Occipital lobe (tissue), 2 donors: ENCODE data around the gene ST8SIA2. TPM values are rescaled to one million over a fixed set of nuclear protein-coding genes. Genes with fewer than 3 reads are reported as not detected.
"Not testable (repeated sequence)": the region's sequence is repeated elsewhere in the genome, so short reads cannot be mapped to it uniquely, and the experiment has no call there.

ENCODE experiments used
- DNase-seq: peaks from one replicate; lab custom pipeline; 2025; lab: John Stamatoyannopoulos, UW
- total RNA-seq: library from RNA; depleted of rRNA; stranded (reverse); fragments of >200 nt; gene quantifications from one replicate; pipeline ENCODE4 v1.2.3, GENCODE V29; 2014

ST8SIA2 gene
- total RNA-seq, 1 donor from 2014 or later: 81.6 TPM

DNA sequence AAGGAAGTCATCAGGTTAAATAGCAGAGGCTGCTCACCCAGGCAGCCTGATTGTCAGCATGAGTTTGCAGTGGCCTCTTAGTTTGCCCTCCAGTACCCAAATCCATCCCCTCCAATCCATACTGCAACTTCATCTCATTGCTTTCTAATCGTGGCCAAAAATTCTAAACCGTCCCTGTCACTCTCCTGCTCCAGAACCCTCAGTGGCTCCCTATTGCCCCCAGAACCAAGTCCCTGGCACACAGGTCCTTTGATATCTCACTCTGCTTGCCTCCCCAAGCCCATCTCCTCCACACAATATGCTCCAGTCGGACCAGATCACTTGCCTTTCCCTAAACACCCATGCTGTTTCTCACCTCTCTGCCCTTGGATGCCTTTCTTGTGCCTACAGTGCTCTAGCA is 49.7 kb downstream of the ST8SIA2 start:
- DNase-seq: no peak

DNA sequence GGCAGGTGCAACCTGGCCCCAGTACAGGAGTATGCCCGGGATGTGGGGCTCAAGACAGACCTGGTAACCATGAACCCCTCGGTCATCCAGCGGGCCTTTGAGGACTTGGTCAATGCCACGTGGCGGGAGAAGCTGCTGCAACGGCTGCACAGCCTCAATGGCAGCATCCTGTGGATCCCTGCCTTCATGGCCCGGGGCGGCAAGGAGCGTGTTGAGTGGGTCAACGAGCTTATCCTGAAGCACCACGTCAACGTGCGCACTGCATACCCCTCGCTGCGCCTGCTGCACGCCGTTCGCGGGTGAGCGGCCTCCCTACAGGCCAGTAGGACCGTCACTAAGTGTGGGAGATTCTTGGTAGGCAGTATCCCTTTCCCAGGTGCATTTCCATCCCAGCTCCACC is 51.0 kb downstream of the ST8SIA2 start:
- DNase-seq: no peak

DNA sequence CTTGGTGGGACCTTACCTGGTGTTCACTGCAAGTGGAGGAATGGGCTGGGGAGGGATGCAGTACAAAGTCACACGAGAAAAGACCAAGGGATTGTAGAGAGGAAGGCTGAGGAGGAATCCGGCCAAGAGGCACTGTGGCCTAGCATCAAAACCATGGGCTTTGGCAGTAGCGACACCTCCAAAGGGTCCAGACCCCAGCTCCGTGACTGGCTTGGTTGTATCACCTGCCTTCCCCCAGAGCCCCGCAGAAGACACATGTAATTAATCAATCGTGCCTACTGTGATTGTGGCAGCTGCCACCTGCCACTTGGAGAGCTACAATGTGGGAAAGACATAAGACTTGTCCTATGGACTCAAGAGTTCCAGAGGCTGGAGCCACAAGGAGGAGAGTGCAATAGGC is 54.7 kb downstream of the ST8SIA2 start:
- no peak for DNase-seq

DNA sequence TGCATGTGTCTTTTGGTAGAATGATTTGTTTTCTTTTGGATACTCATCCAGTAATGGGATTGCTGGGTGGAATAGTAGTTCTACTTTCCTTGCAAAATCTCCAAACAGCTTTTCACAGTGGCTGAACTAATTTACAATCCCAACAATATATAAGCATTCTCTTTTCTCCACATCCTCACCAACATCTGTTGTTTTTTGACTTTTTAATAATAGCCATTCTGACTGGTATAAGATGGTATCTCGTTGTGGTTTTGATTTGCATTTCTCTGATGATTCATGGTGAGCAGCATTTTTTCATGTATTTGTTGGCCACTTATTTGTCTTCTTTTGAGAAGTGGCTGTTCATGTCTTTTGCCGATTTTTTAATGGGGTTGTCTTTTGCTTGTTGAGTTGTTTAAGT is 55.8 kb downstream of the ST8SIA2 start:
- DNase-seq: no peak

DNA sequence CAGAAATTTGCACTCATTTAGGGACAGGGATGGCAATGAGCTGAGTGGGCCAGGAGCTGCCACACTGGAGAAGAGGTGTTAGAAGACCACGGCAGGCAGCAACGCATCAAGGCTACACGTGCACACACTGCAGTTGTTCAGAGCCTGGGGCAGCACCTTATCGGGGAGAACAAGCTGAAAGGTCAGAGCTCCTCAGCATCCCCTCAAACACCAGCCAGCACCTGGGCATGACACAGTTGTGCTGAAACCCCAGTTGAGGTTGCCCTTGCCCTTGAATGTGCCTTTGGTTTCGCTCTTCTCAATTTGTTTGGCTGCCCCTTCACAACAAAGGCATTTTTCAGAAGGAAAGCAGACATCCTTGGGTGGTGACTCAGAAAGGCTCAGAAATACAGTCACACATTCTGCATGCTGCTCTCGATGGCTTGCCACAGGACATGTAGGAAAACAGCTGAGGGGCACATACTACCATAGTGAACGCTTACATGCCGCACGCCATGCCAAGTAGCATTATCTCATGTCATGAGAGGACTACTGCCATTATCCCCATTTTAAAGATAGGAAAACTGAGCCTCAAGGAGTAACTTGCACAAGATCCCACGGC is 57.6 kb downstream of the ST8SIA2 start:
- DNase-seq: no peak

DNA sequence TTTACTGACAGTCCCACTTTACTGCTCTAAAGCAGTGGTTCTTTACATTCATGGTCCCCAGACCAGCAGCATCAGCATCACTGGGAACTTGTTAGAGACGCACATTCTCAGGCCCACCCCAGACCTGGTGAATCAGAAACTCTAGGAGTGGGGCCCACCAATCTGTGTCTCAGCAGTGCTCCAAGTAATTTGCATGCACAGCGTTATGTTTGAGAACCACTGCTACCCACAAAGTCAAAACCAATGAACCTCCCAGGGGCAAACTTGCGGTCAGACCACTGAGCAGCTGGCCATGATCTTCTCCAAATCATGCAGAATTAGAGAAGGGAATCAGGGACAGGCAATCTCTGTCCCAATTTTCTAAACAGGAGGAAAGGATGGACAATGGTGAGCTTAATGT is 58.5 kb downstream of the ST8SIA2 start:
- DNase-seq: no peak

DNA sequence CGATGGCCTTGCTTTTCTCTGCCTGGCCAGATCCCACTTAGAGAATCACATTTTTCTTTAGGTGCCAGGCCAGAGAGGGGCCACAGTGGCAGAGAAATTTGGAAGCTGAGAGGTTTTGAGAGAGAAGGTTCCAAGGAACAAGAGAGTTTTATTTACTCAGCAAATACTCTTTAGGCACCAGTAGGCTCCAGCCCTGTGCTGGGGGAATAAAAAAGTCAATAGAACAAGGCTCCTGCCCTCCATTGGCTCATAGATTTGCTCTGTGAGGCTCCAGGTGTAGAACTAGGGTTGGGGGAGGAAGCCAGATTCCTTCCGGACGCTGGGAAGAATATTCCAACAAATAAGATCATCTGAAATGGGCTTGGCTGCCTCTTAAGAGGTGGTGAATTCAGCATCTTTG is 59.9 kb downstream of the ST8SIA2 start:
- DNase-seq: no peak

DNA sequence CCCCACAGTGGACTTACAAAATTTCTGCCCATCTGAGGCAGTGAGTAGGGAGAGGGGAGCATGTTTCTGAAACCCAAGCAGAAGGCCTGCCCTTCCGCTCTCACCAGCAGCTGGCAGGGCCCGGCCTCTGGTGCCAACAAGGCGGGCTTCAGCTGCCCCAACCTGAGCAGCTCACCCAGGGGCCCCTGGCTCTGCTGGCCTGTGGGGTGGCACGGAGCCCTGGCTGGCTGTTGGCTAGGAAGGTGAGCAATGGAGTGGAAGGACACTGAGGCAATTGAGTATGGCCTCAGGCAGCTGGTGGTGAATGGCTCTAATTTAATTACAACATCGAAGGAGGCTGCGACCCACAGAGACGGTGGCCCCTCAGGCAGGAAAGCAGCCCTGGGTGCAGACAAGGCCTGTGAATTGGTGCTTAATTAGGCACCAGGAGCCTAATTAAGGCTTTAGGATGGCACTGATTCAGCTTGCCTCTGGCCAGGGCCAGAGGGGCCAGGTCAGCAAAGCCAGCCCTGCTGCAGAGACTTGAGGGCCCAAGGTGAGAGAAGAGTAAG is 60.9 kb downstream of the ST8SIA2 start:
- no peak for DNase-seq

DNA sequence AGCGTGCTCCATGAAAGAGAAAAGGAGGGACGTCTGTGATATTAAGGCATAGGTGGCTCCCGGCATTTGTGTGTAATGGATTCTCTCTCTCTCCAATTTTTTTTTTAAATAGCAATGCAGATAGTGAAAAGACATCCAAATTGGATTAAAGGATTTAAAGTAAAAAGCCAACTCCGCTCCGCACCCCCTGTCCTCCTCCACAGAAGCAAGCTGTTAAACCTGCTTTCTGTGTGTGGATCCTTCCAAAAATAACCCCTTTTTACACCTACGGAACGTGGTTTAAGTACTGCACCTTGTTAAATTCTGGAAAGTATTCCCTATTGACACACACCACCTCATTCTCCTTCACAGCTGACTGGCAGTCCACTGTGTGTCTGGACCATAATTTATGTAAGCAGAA is 61.6 kb downstream of the ST8SIA2 start:
- no peak for DNase-seq

DNA sequence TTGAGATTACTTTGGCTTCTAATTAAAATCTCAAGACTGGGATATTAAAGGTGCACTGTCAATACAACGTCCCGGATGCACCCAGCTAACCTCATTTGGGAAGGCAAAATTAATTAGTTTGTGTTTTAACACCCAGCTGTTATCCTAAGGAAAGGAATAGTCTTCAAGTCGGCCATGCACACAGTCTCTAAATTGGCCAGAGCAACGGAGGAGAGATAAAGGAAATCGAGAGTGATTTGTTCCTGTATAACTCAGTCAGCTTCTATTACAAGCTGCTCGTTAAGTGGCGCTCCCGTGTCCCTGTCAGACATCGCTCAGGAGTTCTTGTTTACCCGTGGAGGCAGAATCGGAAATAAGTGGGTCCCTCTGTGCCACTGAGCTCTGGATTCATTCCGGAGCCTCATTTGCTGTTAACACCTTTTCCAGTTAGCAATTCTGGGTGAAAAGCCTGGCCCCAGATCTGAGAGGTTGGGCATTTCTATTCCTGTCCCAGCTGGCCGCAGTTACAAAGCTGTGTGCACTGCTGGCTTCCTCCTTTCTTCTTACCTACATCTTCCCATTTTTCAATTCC is 63.9 kb downstream of the ST8SIA2 start:
- no peak for DNase-seq

DNA sequence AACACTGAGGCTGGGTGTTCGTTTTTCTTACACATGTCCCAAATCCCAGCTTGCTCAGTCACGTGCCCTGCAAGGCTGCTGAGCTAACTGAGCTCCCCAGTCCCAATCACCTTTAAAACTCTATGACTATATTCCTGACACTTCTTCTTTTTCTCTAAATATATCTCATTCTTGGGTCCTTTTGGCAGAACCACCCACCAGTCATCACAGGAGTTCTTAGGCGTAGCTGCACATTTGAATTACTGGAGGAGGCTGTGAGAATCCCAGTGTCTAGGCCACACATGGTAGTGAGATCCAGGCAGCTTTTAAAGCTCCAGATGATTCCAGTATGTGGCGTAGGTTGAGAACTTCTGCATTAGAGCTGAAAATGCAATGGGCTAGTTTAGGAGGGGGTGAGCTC is 66.3 kb downstream of the ST8SIA2 start:
- DNase-seq: no peak

DNA sequence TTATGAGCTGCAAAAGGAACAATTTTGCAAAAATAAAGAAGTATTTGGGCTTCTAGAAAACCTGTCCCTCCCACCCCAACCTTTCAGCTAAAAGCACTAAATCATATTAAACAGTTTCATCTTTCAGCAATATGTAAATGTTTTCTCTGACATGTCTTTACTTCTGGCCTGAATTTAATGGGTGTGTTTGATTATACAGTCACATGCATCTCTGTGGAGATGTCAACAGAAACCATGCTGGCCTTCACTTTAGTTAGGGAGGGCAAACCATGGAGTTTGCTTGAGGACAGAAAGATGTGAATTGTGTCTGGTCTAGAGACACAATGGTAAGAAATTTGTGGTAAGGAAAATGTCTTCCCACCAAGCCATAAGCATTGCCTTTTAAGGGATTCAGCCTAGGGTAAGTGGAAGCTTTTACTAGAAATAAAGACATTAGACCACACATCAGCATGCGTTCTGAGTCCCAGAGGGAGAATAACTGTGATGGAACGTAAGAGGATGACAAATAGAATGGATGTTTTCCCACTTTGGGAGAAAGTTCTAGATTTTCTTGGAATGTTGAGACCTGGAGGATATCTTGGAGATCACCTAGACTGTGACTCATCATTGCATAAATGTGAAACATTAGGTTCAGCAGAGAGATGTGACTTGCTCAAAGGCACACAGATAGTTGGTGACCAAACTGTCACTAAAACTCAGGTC is 68.9 kb downstream of the ST8SIA2 start:
- no peak for DNase-seq

DNA sequence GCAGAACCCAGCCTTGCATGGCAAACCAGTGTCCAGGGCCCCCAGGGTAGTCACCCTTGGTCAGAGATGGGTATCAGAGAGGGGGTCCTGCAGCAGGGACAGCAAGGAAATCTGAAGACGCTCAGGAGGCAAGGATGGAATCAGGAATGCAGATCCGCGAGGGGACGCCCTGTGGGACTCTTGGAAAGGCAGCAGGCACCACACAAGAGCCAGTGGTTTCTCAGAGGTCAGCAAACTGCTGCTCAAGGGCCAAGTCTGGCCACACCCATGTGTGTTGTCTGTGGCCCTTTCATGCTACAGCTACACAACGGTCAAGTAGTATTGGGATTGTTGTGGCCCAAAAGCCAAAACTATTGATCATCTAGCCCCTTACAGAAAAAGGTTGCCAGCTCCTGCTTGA is 69.7 kb downstream of the ST8SIA2 start:
- no peak for DNase-seq

DNA sequence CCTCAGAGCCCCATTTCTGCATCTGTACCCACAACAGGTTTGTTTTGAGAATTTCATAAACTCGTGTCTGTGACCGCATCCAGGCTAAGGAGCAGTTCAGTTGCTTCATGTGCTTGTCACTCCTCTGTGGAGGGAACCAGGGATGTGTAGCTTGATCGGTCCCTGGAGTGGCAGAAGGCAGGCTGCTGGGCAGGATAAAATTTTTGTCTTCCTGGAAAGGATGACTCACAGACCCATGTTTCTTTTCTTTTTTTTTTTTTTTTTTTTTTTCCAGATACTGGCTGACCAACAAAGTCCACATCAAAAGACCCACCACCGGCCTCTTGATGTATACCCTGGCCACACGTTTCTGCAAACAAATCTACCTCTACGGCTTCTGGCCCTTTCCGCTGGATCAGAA is 70.1 kb downstream of the ST8SIA2 start:
- DNase-seq: no peak

DNA sequence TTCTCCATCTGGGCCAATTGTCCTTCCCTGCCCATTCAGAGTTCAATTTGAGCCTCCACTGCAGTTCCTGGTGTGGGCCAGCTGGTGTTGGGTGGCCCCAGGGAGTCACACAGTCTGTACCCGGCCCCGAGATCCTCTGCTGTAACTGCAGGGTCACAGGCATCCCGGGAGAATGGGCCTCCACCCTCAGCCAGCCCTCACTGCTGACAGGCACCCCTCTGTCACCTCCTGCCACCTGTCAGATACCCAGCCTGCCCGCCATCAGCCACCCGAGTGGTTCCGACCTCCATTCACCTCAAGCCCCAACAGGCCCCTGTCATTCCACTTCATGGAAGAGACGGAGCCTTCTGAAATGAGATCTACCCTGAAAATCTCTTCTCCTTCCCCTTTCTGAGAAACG is 73.2 kb downstream of the ST8SIA2 start:
- no peak for DNase-seq

DNA sequence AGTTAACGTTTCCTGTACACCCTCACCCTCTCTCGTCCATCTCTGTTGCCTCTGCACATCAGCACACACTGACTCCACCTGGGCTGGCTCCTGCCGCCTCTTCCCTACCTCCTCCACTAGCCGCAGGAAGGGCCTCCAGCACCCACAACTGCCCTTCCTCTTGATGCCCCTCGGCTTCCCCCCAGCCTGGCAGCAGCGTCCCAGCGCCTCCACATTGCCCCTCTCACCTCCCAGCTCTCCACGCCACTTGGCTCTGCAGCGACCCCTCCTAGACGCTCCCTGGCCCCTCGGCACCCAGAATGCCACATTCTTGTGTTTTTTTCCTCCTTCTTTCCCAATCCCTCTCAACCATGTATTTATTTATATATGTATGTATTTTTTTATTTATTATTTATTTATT is 73.6 kb downstream of the ST8SIA2 start:
- DNase-seq: no peak

DNA sequence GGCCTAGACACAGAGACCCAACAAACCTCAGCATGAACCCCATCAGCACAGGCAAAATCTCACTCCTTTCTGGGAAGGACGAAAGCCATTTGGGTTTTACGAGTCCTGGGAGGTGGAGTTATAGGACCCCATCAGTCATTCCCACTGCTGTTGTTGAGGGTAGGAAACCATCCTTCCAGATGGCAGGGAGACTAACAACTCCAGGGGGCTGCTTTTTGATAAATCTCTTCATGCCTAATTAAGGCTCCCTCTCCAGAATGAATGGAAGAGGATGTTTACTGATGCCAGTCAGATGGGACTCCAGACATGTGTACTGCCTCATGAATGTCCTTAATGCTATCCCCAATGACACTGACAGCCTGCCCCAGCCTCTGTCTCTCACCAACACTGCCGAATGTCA is 75.3 kb downstream of the ST8SIA2 start:
- DNase-seq: no peak

DNA sequence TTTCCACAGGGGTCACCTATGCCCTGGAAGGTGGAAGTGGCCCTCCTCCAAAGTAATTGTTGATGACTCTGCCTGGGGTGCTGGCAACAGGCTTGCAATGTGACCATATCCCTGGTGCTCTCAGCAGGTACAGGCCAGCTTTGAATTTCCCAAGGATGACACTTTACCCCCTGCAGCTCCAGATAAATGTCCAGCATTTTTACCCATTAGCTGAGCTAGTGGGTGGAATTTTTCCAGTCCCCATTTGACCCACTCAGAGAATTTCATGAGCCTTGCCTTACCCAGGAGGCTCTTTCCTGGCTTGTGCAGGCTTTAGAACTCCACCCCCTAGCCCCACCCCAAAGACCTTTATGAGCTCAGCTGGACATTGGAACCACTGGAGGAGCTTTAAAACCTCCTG is 77.6 kb downstream of the ST8SIA2 start:
- DNase-seq: no peak

DNA sequence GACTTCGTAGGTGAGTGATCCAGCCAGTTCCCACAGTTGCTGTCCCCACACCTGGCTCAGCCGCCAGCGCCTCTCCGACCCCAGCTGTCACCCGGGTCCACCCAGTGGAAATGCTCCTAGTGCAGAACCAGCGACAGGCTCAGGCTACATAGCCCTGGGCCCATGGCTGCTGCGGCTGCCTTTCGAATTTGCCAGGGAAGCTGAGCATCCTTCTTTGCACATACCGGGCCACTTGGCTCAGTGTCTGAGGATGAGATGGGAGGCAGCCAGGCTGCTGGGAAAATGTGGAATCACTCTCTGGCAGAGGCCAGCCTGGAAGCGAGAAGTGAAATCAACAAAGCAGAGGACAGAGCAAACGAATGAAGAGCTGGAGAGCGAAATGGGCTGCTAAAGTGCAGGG is 80.1 kb downstream of the ST8SIA2 start:
- peak; percentile 7 for DNase-seq

DNA sequence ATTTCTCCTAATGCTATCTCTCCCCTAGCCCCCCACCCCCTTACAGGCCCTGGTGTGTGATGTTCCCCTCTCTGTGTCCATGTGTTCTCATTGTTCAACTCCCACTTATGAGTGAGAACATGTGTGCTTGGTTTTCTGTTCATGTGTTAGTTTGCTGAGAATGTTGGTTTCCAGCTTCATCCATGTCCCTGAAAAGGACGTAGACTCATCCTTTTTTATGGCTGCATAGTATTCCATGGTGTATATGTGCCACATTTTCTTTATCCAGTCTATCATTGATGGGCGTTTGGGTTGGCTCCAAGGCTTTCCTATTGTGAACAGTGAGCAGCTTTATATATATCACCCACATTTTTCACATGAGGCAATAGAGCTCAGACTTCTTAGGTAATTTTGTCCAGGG is 86.0 kb downstream of the ST8SIA2 start:
- DNase-seq: not testable (repeated sequence)

DNA sequence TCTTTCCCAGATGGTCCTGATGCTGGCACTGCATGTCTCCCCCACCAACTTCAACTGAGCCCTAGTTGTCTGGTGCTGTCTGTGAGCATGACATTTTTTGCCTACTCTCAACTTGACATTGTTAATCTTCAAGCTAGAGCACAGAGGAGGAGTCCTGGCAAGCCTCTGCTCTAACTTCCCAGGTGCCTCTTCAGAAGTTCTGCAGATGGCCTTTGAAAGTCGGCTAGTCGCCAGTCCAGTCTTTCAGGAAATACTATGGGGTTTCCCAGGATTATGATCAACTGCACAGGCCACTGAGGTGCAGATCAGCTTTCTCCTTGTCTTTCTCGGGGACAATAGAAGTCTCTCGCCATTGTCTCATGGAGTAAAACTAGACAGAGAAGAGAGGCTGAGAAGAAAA is 86.7 kb downstream of the ST8SIA2 start:
- no peak for DNase-seq

DNA sequence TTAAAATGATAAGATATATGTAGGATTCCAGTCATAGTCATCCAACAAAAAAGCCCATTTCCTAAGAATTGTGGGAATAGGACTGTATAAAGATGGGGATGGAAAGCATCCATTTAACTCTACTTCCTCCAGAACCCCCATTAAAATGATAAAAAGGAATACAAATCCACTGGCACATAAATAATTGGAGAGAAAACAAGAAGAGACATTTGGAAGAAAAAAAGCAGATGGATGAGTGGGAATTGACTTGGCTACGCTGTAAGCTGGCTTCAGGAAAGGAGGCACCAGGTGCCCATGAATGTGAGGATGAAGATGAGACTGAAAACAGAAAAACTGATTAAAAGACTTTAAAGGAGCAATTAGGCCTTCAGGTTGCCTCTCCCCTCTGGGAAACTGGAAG is 91.8 kb downstream of the ST8SIA2 start:
- DNase-seq: no peak

DNA sequence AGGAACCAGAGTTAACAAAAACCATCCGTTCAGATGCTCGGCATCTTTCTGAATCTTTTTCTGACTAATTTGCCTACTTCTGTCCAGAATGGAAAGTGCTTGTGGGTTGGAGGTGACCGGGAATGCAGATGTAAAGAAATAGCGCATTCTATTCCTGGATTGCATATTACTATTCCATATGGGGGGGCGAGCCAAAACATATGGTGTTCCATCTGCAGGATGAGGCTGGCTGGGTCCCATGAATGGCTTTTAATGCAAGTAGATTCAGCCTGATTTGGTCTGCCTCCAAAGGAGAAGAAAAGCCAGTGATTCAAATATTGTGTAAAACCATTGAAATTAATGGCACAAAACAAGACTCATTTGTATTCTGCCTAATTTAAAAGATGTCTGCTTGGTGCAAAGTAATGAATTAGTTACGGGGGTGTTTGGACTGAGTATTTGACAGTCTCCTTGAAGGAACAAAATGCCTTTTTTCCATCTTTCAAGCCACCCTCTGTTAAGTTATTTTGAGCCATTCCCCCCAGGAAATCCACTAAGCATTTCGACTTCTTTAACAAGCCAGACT is 99.0 kb downstream of the ST8SIA2 start:
- peak; percentile 46 for DNase-seq
